AG09309 (cell line): ENCODE results near the gene FBXL13.
"Not testable (repeated sequence)": the region's sequence is repeated elsewhere in the genome, so short reads cannot be mapped to it uniquely, and the experiment has no call there.

Experiments
- DNase-seq: peaks from one replicate; pipeline ENCODE4 v3.0.0-alpha.2; 2010; ENCODE audit warnings: low read depth
- H3K4me3 ChIP-seq: 2 replicates; pipeline ENCODE4 v1.5.1; 2011; ENCODE audit warnings: mild to moderate bottlenecking, low read depth, low read length, moderate library complexity; ENCODE audit not compliant: control insufficient read depth
- CTCF ChIP-seq: IDR thresholded peaks from 2 replicates; pipeline ENCODE4 v1.5.1; 2011; ENCODE audit warnings: mild to moderate bottlenecking, low read depth, low read length, inconsistent platforms; ENCODE audit not compliant: insufficient read depth, control insufficient read depth; ENCODE audit errors: missing control alignments

Gene FBXL13

DNA sequence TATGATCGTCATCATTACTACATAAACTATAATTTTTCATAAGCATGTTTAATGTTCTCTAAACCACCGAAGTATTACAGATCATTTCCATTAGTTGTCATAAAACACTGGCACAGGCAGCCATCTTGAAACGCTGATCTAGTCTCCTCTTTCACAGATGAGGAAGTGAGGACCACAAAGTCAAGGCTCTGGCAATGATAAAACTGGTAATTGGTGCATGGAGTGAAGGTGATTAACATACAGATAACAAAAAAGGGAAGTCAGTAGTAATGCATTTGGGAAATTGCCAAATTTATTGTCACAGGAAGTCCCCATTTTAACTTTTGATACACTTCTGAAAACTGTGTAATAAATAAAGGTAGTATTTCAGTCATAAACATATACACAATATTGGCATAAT is 49.3 kb downstream of the FBXL13 start:
- no peak overlapping the region for H3K4me3 ChIP-seq
- no peak for TF ChIP-seq CTCF
- DNase-seq: no peak

DNA sequence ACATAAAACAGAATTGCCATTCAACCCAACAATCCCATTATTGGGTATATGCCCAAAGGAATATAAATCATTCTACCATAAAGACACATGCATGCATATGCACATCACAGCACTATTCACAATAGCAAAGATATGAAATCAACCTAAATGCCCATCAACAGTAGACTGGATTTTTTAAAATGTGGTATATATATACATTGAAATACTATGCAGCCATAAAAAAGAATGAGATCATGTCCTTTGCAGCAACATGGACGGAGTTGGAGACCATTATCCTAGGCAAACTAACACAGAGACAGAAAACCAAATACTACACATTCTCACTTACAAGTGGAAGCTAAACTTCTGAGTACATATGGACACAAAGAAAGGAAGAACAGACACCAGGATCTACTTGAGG is 51.0 kb downstream of the FBXL13 start:
- H3K4me3 ChIP-seq, DNase-seq: not testable (repeated sequence)

GRCh38 chr7:103021490-103021889 is 53.1 kb downstream of the FBXL13 start:
- not testable (repeated sequence) for DNase-seq, H3K4me3 ChIP-seq

GRCh38 chr7:103020876-103021275 is 53.7 kb downstream of the FBXL13 start:
- not testable (repeated sequence) for H3K4me3 ChIP-seq, DNase-seq

- DNase-seq, H3K4me3 ChIP-seq: not testable (repeated sequence)
These were observed 56.3 kb downstream of the FBXL13 start for GRCh38 chr7:103018295-103018694.

DNA sequence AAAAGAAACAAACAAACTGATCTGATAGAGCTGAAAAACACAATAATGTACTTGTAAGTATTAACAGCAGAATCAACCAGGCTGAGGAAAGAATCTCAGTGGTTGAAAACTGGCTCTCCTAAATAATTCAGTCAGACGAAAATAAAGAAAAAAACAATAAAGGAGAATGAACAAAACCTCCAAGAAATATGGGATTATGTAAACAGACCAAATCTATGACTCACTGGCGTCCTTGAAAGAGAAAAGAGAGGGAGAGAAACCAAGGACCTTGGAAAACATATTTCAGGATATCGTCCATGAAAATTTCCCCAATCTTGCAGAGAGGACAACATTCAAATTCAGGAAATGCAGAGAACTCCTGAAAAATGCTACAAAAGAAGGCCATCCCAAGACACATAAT is 62.9 kb downstream of the FBXL13 start:
- no peak overlapping the region for H3K4me3 ChIP-seq
- no peak for TF ChIP-seq CTCF
- DNase-seq: no peak

DNA sequence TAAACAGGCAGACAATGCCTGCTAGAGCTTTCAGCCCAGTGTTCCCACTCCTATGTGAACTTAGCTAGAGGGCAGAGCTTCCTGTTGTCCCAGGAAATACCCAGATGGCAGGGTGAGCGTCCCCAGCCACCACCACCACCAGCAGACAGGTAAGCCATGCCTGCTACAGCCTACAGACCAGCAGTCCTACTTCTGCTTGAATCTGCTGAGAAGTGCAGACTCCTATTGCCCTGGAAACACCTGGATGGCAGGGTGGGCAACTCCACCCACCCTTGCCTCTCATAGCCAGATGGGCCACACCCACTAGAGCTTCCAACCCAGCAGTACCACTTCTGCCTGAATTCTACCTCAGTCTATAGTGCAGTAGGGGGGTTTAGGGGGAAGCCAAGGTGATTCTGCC is 64.4 kb downstream of the FBXL13 start:
- DNase-seq: no peak
- no peak for TF ChIP-seq CTCF
- H3K4me3 ChIP-seq: no peak overlapping the region

DNA sequence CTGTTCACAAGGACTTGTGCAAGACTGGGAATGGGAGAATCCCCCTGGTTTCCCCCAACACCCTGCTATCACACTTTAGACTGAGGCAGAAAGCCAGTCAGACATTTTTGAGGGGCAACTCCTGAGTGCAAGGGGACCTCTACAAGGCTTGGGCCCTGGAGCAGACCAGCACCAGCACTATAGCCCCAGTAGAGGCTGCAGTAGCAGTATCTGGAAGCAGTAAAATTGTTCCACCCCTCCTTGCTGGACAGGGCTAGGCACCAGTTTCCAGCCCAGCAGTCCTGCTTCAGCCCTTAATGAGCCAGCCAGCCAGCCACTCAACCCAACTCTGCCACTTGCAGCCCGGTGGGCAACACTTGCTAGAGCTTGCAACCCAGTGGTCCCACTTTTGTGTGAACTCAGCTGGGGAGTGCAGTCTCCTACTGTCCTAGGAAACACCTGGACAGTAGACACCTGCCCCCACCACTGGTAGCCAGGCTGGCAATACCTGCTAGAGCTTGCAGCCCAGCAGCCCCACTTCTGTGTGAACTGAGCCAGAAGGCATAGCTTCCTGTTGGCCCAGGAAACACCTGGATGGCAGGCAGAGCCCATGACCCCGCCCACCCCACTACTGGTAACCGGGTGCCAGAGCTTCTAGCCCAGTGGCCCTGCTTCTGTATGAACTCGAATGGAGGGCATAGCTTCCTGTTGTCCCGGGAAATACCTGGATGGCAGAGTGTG is 65.0 kb downstream of the FBXL13 start:
- H3K4me3 ChIP-seq: no peak overlapping the region
- TF ChIP-seq CTCF: no peak
- DNase-seq: no peak

GRCh38 chr7:103003004-103003403 is 71.6 kb downstream of the FBXL13 start:
- TF ChIP-seq CTCF: no peak
- DNase-seq: no peak
- H3K4me3 ChIP-seq: no peak overlapping the region
